Erythroblast (primary cell): ENCODE results near the gene FRS2.
A peak's percentile ranks its signal among the peaks of the same experiment; 100 is the strongest.

Source experiments
- DNase-seq, 2 experiments: peaks; one replicate each; lab custom pipeline; 2025; lab: John Stamatoyannopoulos, UW
- GATA1 ChIP-seq: IDR thresholded peaks from 2 replicates; pipeline ENCODE4 v1.6.1; 2011; ENCODE audit warnings: low read depth, mild to moderate bottlenecking, control low read depth, low read length, moderate library complexity
- POLR2A ChIP-seq: IDR thresholded peaks from 2 replicates; pipeline ENCODE4 v1.6.1; 2011; ENCODE audit warnings: mild to moderate bottlenecking, low read length

FRS2 gene, protein sequence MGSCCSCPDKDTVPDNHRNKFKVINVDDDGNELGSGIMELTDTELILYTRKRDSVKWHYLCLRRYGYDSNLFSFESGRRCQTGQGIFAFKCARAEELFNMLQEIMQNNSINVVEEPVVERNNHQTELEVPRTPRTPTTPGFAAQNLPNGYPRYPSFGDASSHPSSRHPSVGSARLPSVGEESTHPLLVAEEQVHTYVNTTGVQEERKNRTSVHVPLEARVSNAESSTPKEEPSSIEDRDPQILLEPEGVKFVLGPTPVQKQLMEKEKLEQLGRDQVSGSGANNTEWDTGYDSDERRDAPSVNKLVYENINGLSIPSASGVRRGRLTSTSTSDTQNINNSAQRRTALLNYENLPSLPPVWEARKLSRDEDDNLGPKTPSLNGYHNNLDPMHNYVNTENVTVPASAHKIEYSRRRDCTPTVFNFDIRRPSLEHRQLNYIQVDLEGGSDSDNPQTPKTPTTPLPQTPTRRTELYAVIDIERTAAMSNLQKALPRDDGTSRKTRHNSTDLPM

GRCh38 chr12:69470189-69471075 lies at the start of gene FRS2:
Gene FRS2 (plus strand): TSS chr12:69470388. CDS start chr12:69569031, 98,643 bp downstream.
- TF ChIP-seq POLR2A, result peak; percentile 79
- TF ChIP-seq GATA1, result no peak

DNA sequence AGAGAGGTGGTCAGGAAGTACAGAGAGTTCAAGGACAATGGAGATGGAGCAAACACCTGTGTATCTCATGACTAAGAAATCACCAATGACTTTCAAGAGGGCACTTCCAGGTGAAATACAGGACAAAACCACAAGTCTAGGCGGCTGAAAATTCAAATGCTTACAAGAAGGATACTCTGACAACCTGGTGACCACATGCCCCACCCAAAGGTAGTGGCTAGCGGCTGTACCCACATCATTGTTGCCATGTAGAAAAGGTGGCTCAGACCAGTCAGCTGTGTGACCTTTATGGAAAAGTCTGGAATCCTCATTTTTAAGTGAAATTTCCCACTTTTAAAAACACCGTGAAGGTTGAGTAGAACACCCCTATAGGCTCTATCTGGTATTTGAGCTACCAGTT lies 48.6 kb upstream of the FRS2 start:
- TF ChIP-seq POLR2A, result no peak
- no peak for TF ChIP-seq GATA1
- no peak for DNase-seq

More at GRCh38 chr12:69470189-69471075, at the start of gene FRS2:
- peak; percentile 90 to 91 for DNase-seq

DNA sequence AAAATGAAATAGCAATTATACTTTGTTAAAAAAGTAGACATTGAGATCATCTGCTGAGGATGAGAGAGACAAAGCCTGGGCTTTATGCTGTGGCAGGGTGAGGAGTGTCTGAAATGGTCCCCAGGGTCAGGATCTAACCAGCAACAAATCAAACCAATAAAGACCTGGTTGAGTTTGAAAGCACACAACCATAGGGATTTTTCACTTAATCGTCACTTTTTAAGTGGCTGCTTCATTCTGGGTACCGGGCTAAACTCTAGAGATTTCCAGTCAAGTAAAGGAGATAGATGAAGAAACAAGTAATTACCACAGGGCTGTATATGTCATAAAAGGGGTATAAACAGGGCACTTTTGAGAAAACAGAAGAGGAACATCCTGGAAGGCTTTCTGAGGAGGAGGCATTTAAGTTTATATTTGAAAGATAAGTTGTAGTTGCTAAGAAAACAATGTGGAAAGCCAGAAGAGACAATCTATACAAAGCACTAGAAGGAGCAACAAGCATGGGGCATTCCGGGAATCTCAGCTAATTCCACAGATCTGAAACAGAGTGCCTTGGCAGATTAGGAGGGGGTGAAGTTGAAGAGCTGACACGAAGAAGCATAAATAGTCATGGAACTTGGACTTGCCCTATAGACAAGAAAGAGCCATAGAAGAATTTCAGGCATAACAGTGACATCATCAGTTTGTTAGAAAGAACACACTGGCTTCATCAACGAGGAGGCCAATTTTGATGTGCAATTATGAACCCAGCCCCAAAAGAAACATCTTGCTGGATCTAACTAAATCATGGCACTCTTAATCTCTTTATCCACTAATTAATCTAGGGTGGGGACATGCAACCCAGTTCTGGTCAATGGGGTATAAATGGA lies 46.9 kb upstream of the FRS2 start:
- DNase-seq, result no peak
- TF ChIP-seq GATA1, result no peak
- TF ChIP-seq POLR2A, result no peak

GRCh38 chr12:69425417-69425816 lies 44.8 kb upstream of the FRS2 start:
- TF ChIP-seq GATA1 (no peak), POLR2A (no peak)

DNA sequence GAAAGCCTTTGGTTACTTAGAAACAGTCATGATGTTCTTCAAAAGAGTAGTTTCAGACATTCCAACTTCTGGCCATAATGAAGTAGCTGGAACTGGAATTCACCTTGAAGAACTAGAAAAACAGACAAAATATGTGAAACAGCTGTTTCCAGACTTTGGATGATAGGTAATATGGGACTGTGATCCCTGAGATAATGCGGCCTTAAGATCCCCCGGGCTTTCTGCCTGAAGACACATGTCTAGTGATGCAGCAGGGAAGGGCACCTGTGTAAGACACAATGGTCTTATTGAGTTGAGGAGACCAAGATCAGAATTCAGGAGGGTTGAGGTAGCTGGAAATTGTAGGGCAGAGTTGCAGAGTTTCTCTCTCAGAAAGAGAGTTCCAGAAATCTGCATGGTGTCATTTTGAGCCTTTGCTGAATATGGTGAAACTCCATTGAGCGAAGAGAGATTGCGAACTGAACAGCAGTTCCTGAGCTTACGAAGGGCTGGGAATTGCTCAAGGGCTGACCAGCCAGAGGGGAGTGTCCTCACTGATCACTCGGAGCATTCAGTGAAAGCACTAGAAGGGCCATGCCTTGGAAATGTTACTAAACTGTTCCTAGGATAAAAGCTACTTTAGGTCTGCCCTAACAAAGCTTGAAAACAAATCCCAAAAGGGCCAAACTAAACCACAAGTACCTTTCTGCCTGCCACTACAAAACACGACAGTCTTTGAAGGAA lies 41.7 kb upstream of the FRS2 start:
- TF ChIP-seq GATA1 (no peak), POLR2A (no peak)
- no peak for DNase-seq

More at GRCh38 chr12:69425417-69425816, 44.8 kb upstream of the FRS2 start:
- no peak for DNase-seq

GRCh38 chr12:69430942-69431590 lies 39.1 kb upstream of the FRS2 start:
- TF ChIP-seq POLR2A, result no peak
- TF ChIP-seq GATA1, result no peak

GRCh38 chr12:69431591-69432222 lies 38.5 kb upstream of the FRS2 start:
- TF ChIP-seq POLR2A (no peak), GATA1 (no peak)
- no peak for DNase-seq

More at GRCh38 chr12:69430942-69431590, 39.1 kb upstream of the FRS2 start:
- no peak for DNase-seq

- TF ChIP-seq POLR2A, result no peak
- no peak for TF ChIP-seq GATA1
- DNase-seq, result no peak
These were observed 36.5 kb upstream of the FRS2 start for GRCh38 chr12:69433653-69434052.

DNA sequence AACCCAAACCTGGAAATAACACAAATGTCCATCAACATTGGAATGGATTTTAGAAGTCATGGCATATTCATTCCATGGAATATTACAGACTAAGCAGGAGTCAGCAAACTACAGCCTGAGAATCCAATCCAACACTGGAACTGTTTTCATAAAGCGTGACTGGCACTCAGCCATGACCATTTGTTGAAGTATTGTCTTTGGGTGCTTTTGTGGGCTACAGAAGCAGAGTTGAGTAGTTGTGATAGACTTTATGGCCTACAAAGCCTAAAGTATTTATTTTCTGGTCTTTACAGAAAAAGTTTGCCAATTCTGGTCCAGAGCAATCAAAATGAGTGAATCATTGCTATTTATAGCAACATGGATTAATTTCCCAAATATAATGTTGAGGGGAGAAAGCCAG lies 34.5 kb upstream of the FRS2 start:
- no peak for DNase-seq
- no peak for TF ChIP-seq POLR2A
- TF ChIP-seq GATA1, result no peak

- TF ChIP-seq GATA1 (no peak), POLR2A (no peak)
- DNase-seq, result no peak
These were observed 33.1 kb upstream of the FRS2 start for GRCh38 chr12:69437073-69437472.

DNA sequence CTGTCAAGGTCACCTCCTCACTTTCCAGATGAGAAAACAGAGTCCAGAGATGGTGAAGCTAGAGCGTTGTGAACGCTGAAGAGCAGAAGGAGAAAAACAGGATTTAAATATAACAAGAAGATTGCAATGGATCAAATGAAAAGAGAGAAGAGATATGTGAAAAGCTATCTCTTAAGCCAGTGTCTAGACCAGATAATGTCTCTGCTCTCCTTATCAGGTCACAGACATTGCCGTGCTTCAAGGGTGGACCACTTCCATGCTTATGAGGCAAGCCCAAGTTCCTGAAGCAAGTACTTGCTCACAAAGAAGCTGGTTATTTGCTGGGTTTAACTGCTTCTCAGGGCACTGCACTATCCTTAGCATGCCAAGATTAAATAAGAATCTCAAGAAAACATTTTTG lies 31.6 kb upstream of the FRS2 start:
- TF ChIP-seq GATA1 (no peak), POLR2A (no peak)
- DNase-seq, result peak; percentile 53 to 82
